Endodermal cell (in vitro differentiated cells): ENCODE data around the gene PMEPA1. TPM values are rescaled to one million over a fixed set of nuclear protein-coding genes. Genes with fewer than 3 reads are reported as not detected.

Experiments used
- DNase-seq: peaks from one replicate; pipeline ENCODE4 v3.0.0-alpha.2; 2017
- H3K27ac ChIP-seq: 2 replicates; pipeline ENCODE4 v1.5.1; 2013; ENCODE audit warnings: mild to moderate bottlenecking, low read depth, low read length, moderate library complexity
- H3K27me3 ChIP-seq: 2 replicates; pipeline ENCODE4 v1.6.1; 2013; ENCODE audit warnings: mild to moderate bottlenecking, low read length, moderate library complexity; ENCODE audit not compliant: insufficient read depth, control insufficient read depth, poor library complexity, severe bottlenecking
- H3K36me3 ChIP-seq: 2 replicates; pipeline ENCODE4 v1.7.0; 2013; ENCODE audit warnings: mild to moderate bottlenecking, low read length, moderate library complexity; ENCODE audit not compliant: control insufficient read depth, insufficient read depth
- H3K4me1 ChIP-seq: one replicate; pipeline ENCODE4 v1.7.0; 2013; ENCODE audit warnings: low read length; ENCODE audit not compliant: control insufficient read depth, insufficient read depth
- H3K4me3 ChIP-seq: 2 replicates; pipeline ENCODE4 v1.5.1; 2013; ENCODE audit warnings: mild to moderate bottlenecking, low read length, moderate library complexity
- H3K9ac ChIP-seq: 2 replicates; pipeline ENCODE4 v1.6.1; 2013; ENCODE audit warnings: mild to moderate bottlenecking, low read length, moderate library complexity; ENCODE audit not compliant: poor library complexity, severe bottlenecking; ENCODE audit errors: extremely low read depth
- H3K9me3 ChIP-seq: 2 replicates; pipeline ENCODE4 v1.6.1; 2013; ENCODE audit warnings: mild to moderate bottlenecking, low read length, moderate library complexity; ENCODE audit not compliant: control insufficient read depth
- H3K27ac Mint-ChIP-seq: 2 replicates; pipeline ENCODE4 v1.8.0; 2020; ENCODE audit warnings: mixed read lengths
- H3K27me3 Mint-ChIP-seq: 2 replicates; pipeline ENCODE4 v1.8.0; 2021; ENCODE audit warnings: mild to moderate bottlenecking, mixed read lengths; ENCODE audit not compliant: insufficient read depth
- H3K36me3 Mint-ChIP-seq: 2 replicates; pipeline ENCODE4 v1.8.0; 2020; ENCODE audit warnings: low read depth, mixed read lengths
- H3K4me1 Mint-ChIP-seq: 2 replicates; pipeline ENCODE4 v1.8.0; 2020; ENCODE audit warnings: mixed read lengths
- H3K4me3 Mint-ChIP-seq: 2 replicates; pipeline ENCODE4 v1.8.0; 2020; ENCODE audit warnings: mild to moderate bottlenecking, moderate library complexity, mixed read lengths
- H3K9me3 Mint-ChIP-seq: 2 replicates; pipeline ENCODE4 v1.8.0; 2020; ENCODE audit warnings: mild to moderate bottlenecking, mixed read lengths
- WGBS, 2 experiments: methylation state at CpG; one replicate each; pipeline versions ENCODE4 v1.1.5 to v1.1.7; 2013; ENCODE audit warnings: missing lambda C conversion rate in 2 of 2, mixed read lengths in 1 of 2; ENCODE audit not compliant: insufficient coverage in 1 of 2, insufficient read length in 1 of 2; 5-methylcytosine and 5-hydroxymethylcytosine counted together
- total RNA-seq, 2 donors: library from RNA; stranded (reverse); fragmentation: NEBNext Ultra II Directional in 1 of 2; extraction: Animal tissue kit (Norgen Biotek cat#: 25700) in 1 of 2; gene quantifications; 2 replicates in 1 of 2; 3 replicates in 1 of 2; pipeline ENCODE4 v1.2.1, GENCODE V29; 2021
- TF ChIP-seq, protein P1 (sequence below): fragments of 200-600 bp; sonication (generic); conservative IDR thresholded peaks from 2 replicates; pipeline ENCODE4 v1.5.0; 2021; ENCODE audit warnings: antibody characterized with exemption, mild to moderate bottlenecking

Gene PMEPA1
- total RNA-seq, 2 donors from 2014 or later: 18.8 to 37.4 TPM

DNA sequence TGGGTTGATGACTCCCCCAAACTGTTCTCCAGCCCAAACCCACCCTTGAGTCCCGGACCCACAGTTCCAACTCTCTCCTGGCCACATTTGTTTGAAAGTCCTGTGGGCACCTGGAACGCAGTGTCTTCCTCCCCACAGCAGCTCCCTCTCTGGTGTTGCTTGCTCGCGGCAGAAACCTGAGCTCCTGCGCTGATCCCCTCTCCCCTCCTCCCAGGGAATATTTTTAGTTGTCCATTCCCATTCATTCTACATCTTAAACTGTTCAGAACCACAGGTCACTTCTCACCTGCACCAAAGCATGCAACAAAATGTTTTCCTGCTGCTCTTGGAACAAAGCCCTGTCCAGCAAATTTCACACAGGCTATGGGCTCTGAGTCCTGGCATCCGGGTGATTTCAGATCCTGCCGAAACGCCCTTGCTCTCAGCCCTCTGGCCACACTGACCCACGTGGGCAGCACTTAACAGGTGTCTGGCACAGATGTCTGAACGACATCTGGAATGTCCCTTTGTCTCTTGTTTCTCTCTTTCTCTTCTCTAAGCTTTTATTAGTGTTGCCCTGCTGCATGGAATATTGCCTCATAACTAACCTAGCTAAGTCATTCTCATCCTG, 27.0 kb upstream of the PMEPA1 start:
- Mint-ChIP-seq H3K4me1 (peaks cover 29% of the 10 kb centered on the region), H3K27me3 (peaks cover 31% of the 10 kb centered on the region), H3K36me3 (no peaks in the 10 kb centered on the region), H3K27ac (no peak overlapping the region), H3K9me3 (no peaks in the 10 kb centered on the region), H3K4me3 (no peak overlapping the region)
- WGBS, 2 experiments: 87 to 96% methylated on average over 5 to 10 of the region's 10 CpGs
- H3K27me3 ChIP-seq: peaks cover 8% of the 10 kb centered on the region
- H3K9me3 ChIP-seq: no peaks in the 10 kb centered on the region
- H3K9ac ChIP-seq: no peak overlapping the region
- H3K36me3 ChIP-seq: no peaks in the 10 kb centered on the region
- H3K4me1 ChIP-seq: peaks cover 10% of the 10 kb centered on the region
- H3K4me3 ChIP-seq: no peak overlapping the region
- TF ChIP-seq, protein P1, sequence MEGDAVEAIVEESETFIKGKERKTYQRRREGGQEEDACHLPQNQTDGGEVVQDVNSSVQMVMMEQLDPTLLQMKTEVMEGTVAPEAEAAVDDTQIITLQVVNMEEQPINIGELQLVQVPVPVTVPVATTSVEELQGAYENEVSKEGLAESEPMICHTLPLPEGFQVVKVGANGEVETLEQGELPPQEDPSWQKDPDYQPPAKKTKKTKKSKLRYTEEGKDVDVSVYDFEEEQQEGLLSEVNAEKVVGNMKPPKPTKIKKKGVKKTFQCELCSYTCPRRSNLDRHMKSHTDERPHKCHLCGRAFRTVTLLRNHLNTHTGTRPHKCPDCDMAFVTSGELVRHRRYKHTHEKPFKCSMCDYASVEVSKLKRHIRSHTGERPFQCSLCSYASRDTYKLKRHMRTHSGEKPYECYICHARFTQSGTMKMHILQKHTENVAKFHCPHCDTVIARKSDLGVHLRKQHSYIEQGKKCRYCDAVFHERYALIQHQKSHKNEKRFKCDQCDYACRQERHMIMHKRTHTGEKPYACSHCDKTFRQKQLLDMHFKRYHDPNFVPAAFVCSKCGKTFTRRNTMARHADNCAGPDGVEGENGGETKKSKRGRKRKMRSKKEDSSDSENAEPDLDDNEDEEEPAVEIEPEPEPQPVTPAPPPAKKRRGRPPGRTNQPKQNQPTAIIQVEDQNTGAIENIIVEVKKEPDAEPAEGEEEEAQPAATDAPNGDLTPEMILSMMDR: no peak
- no peak for DNase-seq
- no peak overlapping the region for H3K27ac ChIP-seq

GRCh38 chr20:57735831-57736737, 26.3 kb upstream of the PMEPA1 start:
- TF ChIP-seq, protein P1: no peak
- Mint-ChIP-seq H3K9me3 (no peaks in the 10 kb centered on the region), H3K36me3 (no peaks in the 10 kb centered on the region), H3K4me1 (peaks cover 29% of the 10 kb centered on the region), H3K27me3 (peaks cover 31% of the 10 kb centered on the region), H3K27ac (no peak overlapping the region), H3K4me3 (no peak overlapping the region)
- Histone ChIP-seq H3K4me3 (no peak overlapping the region), H3K27ac (no peak overlapping the region), H3K9me3 (no peaks in the 10 kb centered on the region), H3K36me3 (no peaks in the 10 kb centered on the region), H3K4me1 (peaks cover 10% of the 10 kb centered on the region), H3K9ac (no peak overlapping the region), H3K27me3 (peaks cover 8% of the 10 kb centered on the region)
- no peak for DNase-seq
- 93 to 100% methylated on average over 3 to 8 of the region's 8 CpGs for WGBS, 2 experiments

- peaks cover 10% of the 10 kb centered on the region for H3K4me1 ChIP-seq
- no peak overlapping the region for H3K9ac ChIP-seq
- 87 to 95% methylated on average over 2 to 6 of the region's 6 CpGs for WGBS, 2 experiments
- Mint-ChIP-seq H3K9me3 (no peaks in the 10 kb centered on the region), H3K27ac (no peak overlapping the region), H3K36me3 (no peaks in the 10 kb centered on the region), H3K4me1 (peaks cover 29% of the 10 kb centered on the region), H3K27me3 (peaks cover 28% of the 10 kb centered on the region), H3K4me3 (no peak overlapping the region)
- no peak overlapping the region for H3K4me3 ChIP-seq
- peaks cover 8% of the 10 kb centered on the region for H3K27me3 ChIP-seq
- H3K27ac ChIP-seq: no peak overlapping the region
- H3K9me3 ChIP-seq: no peaks in the 10 kb centered on the region
- no peaks in the 10 kb centered on the region for H3K36me3 ChIP-seq
- TF ChIP-seq, protein P1: no peak
- no peak for DNase-seq
Observed at GRCh38 chr20:57734754-57735153, 24.9 kb upstream of the PMEPA1 start.
